22Rv1 (cell line): ENCODE data around the gene CRMP1.

Source experiments
- CTCF ChIP-seq: fragments of 450-650 bp; IDR thresholded peaks from 2 replicates; pipeline ENCODE4 v1.5.1; 2017; ENCODE audit warnings: mild to moderate bottlenecking
- ZFX ChIP-seq: fragments of 450-650 bp; IDR thresholded peaks from 2 replicates; pipeline ENCODE4 v1.6.1; 2017; ENCODE audit warnings: antibody characterized with exemption, borderline replicate concordance

- no peak for TF ChIP-seq CTCF
- no peak for TF ChIP-seq ZFX
These were observed 87.6 kb downstream of the CRMP1 start for GRCh38 chr4:5805270-5805669.
